GM18517 (cell line): Measurements from ENCODE around the gene TPRG1.

ENCODE experiments used
- ATAC-seq: cut with Tn5 transposase; IDR thresholded peaks from one replicate; pipeline ENCODE4 v1.9.1; 2021; ENCODE audit warnings: mild to moderate bottlenecking, moderate library complexity; ENCODE audit not compliant: unreplicated experiment

Gene TPRG1, protein sequence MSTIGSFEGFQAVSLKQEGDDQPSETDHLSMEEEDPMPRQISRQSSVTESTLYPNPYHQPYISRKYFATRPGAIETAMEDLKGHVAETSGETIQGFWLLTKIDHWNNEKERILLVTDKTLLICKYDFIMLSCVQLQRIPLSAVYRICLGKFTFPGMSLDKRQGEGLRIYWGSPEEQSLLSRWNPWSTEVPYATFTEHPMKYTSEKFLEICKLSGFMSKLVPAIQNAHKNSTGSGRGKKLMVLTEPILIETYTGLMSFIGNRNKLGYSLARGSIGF

GRCh38 chr3:189171707-189172106 lies at the start of gene TPRG1:
TSS of gene TPRG1 (plus strand) at chr3:189171971. CDS start at chr3:189207385, 35,414 bp downstream.
- no peak for ATAC-seq

DNA sequence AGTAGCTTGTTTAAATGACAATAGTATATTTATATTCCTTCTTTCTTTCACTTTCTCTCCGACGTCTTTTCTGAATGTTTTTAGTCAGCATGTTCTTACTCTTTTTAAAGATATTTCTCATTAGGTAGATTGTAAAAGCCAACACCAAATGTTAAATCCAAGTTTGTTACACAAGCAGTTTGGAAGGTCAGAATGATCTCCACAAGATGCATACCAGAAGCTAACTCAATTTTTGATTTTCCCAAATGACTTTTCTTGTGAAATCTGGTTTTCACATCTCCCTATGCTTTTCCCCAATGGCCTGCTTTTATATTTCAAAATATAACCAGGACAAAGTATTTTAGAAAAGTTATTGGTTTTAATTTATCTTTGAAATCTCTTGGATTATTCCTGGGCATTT lies 49.7 kb upstream of the TPRG1 start:
- no peak for ATAC-seq

GRCh38 chr3:189122526-189123205 lies 49.1 kb upstream of the TPRG1 start:
- no peak for ATAC-seq

GRCh38 chr3:189123595-189124387 lies 48.0 kb upstream of the TPRG1 start:
- no peak for ATAC-seq

DNA sequence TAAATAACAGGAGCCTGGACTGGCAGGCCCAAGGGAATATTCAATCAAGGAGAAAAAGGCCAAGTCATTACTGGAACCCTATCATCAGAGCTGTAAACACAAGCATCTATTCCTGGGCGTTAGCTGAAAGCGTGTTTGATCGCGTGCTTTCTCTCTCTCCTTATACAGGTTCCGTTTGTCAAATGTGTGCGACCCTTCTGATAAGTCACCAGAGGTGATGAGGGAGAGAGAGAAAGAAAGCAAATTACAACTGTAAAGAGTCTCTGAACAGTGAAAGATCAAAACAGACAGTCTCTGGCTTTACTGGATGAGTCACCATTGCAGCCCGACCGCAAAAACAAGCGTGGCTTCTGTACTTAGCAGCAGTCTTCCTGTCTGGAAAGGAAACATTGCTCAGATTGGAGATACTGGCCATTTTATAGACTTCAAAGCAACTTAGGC lies 39.5 kb upstream of the TPRG1 start:
- ATAC-seq = no peak

- no peak for ATAC-seq
These were observed 38.9 kb upstream of the TPRG1 start for GRCh38 chr3:189132839-189133238.

DNA sequence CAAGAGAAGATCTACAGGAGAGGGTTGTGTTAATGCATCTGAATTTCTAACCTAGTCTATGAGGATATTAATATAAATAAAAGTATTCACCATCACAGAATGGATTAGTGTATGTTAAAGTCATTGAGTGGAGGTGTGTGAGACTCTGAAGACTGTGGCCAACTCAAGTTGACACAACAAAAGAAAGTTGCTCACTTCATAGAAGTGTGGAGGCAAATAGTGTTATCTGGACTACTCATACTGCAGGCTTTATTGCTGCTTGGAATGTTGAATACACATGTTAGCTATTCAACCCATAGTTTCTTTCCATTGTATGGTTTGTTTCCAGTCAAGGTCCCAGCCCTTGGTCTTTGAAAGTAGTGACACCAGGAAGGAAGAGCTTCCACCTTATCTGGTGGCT lies 38.0 kb upstream of the TPRG1 start:
- no peak for ATAC-seq

- ATAC-seq = no peak
These were observed 34.4 kb upstream of the TPRG1 start for GRCh38 chr3:189137416-189137815.

DNA sequence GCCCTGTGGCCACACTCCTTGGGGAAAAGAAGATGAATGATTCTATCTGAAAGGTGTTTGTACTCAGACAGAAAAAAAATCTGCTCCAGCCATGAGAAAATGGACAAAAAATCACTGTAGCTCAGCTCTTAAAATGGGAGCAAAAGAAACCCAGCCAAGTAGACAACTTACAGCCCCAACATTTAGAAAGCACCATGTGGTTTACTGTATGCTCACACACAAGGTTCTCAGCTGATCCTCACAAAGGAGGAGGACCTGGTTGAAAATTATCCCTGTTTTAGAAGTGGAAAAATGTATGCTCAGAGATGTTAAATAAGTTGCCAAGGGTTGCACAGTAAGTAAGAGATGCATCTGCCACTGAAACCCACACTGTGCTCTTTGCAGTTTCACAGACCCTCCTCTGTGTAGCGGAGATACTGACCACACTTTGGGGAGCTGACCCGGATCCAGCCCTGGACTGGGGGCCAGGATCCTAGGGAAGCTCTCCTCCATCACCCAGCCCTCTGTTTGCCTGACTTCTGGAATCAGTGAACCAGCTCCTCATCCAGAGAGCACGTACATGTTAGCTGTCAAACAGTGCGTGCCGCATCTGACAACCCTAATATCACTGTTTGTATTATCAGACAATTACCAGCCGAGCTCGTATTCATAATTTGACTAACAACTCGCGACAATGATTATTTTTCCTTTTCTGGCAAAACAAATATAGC lies 32.7 kb upstream of the TPRG1 start:
- ATAC-seq = no peak

DNA sequence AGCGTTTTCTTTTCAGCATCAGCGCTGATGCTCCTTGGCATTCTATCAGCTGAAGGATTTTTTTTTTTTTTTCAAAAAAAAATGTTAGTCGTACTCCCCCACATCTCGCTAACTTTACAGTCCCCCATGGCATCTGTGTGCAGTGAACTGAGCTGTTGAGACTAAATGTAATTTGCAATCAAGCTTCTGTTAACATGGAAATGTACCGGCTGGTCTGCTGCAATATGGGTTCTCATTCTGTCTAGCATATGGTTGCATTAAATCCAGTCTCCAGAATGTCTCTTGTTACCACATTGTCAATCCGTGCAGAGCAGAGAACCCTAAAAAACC lies 32.2 kb upstream of the TPRG1 start:
- no peak for ATAC-seq

DNA sequence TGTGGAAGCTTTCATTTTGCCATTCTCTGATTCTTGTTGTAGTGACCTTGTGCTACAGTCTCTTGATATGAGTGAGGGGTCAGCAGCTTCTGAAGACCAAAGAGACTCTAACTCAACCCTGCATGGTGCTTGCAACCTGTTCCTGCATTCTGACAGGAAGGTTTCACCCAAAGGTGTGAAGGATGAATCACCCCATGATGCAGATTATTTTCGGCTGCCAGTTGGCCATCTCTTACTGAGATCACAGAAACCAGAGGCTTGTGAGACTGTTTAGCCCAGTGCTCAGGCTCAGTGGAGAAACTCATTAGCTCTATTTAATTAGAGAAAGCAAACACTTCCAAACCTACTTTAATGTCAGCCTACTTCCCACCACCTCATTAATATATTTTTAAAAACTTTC lies 29.2 kb upstream of the TPRG1 start:
- ATAC-seq = no peak

- ATAC-seq = no peak
These were observed 28.4 kb upstream of the TPRG1 start for GRCh38 chr3:189143321-189143720.

DNA sequence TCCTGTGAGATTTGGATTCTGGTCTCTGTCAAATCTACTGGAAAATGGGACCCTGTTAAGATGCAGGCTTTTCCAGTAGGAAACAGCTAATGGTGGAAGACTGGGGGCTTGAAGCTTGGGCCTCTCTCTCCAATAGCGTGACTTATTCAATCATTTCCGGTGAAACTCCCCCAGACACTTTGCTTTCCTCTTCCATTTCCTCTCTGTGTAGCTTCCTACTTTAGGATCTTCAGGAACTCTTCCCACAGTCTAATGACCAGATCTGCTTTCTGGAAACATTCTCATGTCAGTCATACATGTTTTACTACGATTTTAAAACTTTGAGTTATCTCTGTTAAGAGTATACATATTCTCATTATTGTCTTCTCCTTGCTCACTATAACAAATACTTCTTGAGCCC lies 28.0 kb upstream of the TPRG1 start:
- ATAC-seq = no peak

DNA sequence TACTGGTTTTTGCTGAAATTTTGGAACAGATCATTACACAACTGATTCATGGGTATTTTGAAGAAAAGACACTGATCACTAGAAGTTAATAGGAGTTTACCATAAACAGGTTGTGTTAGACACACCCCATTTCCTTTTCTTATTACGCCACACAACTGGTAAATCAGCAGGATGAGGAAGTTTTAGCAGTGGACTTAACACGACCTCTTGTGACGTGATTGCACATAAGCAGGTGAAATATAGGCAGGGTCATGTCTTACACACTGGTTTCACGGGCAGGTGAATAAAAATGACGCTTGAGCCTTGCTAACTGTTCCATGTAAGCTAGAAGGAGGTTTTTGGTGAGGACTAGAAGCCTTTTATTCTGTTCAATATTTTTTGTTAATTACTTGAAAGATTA lies 27.1 kb upstream of the TPRG1 start:
- no peak for ATAC-seq

GRCh38 chr3:189146848-189147247 lies 24.9 kb upstream of the TPRG1 start:
- no peak for ATAC-seq

DNA sequence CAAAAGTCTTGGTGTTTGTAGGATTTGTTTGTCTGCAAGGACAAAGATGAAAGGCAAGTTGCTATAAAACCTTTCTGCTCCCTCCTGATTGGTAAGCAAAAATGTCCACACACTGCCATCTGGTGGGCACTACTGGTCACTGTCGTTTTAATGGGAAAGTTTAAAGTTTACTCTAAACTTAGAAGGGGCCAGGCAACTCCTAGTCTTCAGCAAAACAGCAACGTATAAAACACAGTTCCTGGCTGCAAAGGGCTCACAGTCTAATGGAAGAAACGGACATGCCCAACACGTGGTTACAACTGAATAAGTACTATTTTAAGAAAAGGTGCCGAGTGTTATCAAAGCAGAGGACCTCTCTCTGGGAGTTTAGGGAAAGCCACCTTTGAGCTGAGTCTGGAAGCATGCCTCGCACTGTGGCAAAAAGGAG lies 23.7 kb upstream of the TPRG1 start:
- peak; percentile 74 for ATAC-seq

DNA sequence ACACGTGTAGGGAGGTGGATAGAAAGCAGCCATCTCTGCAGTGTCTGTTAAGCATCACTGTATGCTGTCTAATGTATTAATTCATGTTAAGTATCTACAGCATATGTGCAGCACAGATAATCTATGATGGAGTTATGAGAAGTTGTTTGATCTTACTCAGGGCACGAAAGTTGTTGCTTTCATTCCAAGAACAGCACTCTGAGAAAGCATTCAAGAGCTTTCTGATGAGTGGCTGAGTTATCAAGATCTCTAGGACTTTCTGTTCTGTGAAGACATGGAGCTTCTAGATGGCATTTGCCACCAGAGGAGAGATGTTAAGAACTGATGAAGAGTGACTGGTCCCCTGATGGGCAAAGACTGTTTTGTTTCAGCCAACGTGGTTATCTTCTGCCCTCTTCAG lies 22.6 kb upstream of the TPRG1 start:
- no peak for ATAC-seq

- no peak for ATAC-seq
These were observed 14.4 kb upstream of the TPRG1 start for GRCh38 chr3:189157232-189158007.

- ATAC-seq = no peak
These were observed 13.7 kb upstream of the TPRG1 start for GRCh38 chr3:189158034-189158433.

GRCh38 chr3:189160519-189161309 lies 11.1 kb upstream of the TPRG1 start:
- no peak for ATAC-seq
